Stimulated activated CD8-positive, alpha-beta memory T cell treated with anti-CD3 and anti-CD28 coated beads, Interleukin-7, amount 100 ng/mL, for 4 hours (primary cell): ENCODE results near the gene C19orf73.
"Not testable (repeated sequence)": the region's sequence is repeated elsewhere in the genome, so short reads cannot be mapped to it uniquely, and the experiment has no call there.

ENCODE experiments used
- DNase-seq, 2 donors: peaks; one replicate each; pipeline ENCODE4 v3.0.0-alpha.2; 2020; ENCODE audit warnings: low read depth in 2 of 2

C19orf73 gene

DNA sequence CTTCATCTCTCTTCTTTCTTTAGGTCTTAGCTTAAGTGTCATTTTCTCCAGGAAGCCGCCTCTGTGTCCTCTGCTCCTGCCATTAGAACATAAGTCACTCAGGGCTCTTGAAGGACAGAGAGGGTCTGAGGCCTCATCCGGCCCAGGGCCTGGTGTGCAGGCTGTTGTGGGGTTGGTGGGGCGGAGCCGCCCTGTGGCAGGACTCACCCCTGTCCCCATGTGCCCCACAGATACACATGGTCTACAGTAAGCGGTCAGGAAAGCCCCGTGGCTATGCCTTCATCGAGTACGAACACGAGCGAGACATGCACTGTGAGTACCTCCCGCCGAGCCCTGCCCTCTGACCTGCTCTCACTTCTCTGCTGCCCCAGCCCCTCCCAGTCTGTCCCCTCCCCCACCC lies 17.8 kb downstream of the C19orf73 start:
- DNase-seq, result no peak

DNA sequence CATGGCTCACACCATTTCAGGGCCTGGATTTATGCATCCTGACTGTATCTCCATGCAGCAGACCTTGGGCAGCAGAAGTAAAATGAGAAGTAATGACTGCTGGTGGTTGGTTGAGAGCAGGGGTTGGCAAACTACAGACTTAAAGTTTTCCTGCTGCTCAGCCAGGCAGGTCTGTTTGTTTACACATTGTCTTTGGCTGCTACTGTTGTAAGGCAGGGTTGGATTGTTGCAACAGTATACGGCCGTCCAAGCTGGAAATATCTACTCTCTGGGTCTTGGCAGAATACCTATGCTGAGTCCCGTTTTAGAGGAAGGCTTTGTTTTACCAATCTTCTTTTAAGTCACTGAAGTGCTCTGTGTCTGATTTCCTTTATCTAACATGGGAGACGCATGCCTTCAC lies 20.1 kb downstream of the C19orf73 start:
- DNase-seq, result no peak

DNA sequence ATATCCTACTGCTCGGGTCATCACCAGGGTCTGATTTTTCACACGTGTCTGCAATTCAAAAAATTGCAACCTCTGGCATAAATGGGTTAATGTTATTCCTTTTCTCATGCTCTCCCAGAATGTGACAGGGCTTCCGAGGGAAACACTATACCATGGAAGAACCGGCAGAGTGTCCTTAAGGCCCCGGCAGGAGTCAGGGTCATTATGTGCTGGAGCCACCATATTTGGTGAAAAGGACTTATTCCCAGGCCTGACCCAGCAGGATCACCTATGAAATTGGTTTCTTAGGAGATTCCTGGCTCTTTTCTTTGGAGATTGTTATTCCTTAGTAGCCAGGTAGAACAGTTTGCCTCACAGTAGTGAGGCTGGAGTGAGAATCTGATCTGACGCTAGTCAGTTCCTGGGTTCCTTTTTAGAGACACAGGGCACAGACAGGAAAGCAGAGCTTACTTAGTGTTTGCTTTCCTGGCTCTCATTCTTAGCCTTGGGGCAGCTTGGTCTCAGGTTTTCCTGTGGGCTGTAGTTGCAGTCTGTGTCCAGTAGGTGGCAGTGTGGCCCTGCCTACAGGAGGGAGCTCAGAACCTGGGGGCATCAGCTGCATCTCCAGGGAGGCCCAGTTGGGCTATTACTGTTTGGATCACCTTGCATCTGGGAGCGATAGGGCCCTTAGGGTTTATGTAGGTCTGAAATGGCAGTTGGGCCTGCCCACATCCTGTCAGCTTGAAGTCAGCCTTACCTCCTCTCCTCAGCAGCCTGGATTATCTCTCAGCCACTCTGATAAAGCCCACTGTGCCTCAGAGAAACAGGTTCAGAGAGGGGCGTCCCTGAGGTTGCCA lies 21.3 kb downstream of the C19orf73 start:
- peak; percentile 50 to 62 for DNase-seq

DNA sequence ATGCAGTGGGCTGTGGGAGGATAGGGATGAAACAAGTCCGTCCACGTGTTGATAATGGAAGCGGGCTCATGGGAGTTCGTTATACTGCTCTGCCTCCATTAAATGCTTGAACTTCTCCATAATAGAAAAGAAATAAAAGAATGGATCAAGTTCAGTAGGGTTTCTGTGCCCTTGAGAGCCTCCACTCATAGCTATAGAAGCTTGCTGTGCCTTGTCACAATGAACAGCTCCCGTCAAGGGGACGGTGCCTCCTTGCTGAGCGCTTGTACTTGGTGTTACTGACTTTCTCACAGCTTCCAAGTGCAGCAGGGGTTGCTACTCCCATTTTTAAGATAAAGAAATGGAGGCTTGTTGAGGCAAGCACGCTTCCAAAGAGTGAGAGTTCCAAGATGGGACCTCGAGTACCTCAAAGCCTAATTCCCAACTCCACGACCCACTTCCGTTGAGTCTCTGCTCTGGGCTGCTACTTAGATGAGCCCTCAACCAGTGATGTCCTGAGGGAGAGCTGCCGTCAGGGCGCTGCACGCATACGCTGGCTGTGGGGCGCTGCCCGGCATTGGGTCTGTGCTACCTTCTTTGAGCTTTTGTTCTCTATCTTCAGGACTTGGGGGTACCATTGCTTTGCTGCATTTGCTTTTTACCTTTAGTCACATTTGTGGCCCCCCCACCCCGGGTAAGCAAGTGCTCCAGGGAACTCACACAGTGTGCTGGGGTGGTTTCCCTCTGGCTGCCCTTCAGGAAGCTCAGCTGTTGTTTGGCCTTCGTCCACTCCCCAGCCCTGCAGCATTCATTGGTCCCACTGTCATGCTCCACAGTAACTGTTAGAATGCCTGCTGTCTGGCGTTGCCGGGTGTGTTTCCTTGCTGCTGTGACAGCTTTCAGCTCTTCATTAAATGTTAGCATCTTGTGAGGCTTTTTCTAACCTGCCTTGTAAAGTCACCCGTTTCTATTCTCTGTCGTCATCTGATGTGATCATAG lies 24.1 kb downstream of the C19orf73 start:
- no peak for DNase-seq

DNA sequence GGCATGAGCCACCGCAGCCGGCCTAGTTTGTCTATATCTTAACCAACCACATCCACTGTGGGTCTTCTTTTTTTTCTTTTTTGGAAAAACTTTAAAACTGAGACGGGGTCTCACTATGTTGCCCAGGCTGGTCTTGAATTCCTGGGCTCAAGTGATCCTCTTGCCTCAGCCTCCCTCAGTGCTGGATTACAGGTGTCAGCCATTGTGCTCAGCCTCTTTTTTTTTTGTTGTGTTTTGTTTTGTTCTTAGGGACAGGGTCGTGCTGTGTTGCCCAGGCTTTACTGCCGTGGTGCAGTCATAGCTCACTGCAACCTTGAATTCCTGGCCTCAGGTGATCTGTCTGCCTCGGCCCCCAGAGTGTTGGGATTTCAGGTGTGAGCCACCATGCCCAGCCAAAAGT lies 26.3 kb downstream of the C19orf73 start:
- no peak for DNase-seq

GRCh38 chr19:49091391-49092038 lies 27.4 kb downstream of the C19orf73 start:
- DNase-seq, result no peak

GRCh38 chr19:49086296-49086695 lies 32.6 kb downstream of the C19orf73 start:
- no peak for DNase-seq

DNA sequence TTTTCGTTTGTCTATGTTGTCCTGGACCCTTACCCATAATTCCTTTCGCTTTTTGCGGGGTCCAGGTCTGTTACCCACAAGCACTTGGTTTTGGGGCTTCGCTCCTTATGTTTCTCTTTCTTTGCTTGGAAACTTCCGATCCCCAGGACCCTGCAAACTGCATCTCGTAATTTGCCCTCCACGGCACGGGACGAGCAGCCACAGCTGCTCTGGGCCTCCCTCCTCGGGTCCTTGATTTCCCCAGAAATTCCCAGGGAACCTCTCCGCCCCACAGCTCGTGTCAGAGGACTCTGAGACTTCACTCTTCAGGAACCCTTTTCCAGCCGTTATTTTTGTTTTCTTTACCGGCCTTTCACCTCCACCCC lies 33.1 kb downstream of the C19orf73 start:
- no peak for DNase-seq

DNA sequence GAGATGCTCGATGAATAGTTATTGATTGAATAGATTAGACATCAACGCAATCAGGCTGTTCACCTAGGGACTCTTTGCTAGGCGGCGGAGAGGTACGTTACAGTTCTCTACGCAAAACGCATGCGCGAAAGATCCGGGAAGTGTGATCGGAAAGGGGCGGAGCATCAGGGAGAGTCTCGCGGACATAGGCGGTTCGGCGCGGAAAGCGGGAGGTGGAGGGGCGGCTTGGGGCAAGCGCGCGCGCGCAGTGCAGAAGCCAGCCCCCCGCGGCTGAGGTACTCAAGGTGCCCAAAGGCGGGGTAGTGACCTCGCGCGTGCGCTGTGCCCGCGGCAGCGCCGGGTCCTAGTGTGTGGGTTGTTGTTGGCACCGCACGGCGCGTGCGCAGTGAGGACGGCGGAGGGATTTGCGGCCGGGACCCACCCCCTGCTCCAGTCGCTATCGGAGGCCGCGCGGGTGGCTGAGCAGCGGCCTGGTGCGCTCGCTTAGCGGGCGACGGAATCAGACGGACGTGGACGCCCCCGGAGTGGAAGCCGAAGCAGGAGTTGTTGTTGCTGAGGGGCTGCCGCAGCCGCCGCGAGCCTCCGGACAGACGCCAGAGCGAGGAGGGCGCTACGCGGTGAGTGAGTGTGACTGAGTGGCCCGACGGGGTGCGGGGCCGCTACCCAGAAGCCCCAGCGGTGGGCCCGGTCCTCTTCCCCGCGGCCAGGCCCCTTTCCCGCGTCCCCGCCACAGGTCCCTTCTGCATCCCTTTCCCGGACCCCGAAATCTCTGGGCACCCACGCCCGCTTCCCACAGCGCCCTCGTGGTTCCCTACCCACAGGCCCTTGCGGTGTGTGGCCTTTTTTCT lies 33.7 kb downstream of the C19orf73 start, which contains the start of gene SNRNP70:
TSS of gene SNRNP70 (plus strand) at position 432 of the 848 bp plus-strand sequence. CDS start 964 bp downstream, outside the sequence.
- DNase-seq, result peak; percentile 98 to 100

DNA sequence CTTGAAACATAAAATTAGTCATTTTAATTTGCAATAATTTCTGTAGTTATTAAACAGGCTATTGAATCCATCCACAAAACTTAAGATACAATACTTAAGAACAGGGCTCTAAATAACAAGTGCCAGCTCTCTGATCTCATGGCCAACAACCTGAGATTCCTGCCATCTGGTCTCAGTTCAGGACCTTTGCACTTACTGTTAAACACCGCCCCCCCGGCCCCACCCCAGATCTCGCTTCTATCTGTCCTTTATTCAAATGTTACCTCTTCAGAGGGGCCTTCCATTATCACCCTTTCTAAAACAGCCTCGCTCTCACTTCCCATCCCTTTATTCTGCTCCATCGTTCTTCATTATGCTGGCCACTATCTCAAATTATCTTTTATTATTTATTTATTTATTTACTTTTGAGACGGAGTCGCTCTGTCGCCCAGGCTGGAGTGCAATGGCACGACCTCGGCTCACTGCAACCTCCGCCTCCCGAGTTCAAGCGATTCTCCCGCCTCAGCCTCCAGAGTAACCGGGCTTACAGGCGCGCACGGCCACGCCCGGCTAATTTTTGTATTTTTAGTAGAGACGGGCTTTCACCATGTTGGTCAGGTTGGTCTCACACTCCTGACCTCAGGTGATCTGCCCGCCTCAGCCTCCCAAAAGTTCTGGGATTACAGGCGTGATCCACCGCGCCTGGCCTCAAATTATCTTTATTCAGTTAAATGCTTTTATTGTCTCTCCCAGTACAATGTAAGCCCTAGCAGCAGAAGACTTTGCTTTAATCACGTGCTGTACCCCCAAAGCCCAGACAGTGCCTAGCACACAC lies 34.5 kb downstream of the C19orf73 start:
- no peak for DNase-seq

- no peak for DNase-seq
Observed at GRCh38 chr19:49081273-49081672, 37.7 kb downstream of the C19orf73 start.

DNA sequence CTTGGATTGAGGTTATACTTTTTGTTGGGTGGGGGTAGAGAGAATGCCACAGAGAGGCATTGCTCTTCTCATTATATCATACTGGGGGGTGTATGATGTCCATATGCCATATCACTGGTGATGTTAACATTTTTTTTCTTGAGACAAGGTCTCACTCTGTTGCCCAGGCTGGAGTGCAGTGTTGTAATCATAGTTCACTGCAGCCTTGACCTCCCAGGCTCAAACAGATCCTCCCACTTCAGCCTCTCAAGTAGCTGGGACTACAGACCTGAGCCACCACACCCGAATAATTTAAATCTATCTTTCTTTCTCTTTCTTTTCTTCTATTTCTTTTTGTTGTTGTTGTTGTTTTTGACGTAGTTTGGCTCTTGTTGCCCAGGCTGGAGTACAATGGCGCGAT lies 38.6 kb downstream of the C19orf73 start:
- DNase-seq, result no peak

DNA sequence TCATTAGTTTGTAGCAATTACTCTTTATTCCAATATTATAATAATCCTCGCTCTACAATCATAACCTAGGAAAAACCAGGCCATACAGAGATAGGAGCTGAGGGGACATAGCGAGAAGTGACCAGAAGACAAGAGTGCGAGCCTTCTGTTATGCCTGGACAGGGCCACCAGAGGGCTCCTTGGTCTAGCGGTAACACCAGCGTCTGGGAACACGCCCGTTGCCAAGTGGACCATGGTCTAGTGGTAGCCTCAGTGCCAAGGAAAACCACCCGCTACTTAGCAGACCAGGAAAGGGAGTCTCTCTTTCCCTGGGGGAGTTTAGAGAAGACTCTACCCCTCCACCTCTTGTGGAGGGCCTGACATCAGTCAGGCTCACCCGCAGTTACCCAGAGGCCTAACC lies 44.1 kb downstream of the C19orf73 start:
- not testable (repeated sequence) for DNase-seq

DNA sequence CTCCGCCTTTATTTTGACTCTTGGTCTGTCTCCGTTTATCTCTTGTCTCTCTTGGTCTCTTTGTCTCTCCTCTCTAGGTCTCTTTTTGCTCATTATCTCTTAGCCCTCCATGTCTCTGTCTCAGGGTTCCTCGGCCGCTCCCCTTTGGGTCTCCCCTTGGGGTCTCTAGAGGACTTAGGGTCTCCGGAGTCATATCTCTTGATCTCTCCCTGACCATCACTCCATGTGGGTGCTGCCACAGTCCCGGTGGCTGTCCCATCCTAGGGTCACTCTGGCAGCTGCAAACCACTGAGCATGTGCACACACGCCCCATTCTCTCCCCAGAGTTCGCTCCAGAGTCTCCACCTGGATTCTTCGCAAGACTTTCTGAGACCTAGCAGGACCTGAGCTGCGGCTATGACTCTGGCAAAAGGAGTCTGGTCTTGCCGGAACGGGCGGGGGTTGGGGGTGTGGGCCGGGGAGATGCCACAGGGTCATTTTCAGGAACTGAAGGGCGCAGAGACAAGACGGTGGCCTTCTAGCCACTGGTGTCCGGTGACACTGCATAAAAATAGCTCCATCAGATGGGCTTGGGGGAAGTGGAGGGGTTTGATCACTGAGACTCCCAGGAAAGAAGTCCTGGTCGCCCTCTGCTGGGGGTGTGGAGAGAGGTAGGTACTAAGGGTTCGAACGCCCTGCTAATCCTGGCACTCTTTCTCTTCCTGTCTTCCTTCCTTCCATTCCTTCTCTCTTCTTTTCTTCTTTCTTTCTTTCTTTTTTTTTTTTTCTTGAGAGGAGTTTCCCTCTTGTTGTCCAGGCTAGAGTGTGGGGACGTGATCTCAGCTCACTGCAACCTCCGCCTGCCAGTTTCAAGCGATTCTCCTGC lies 45.2 kb downstream of the C19orf73 start:
- DNase-seq, result no peak

DNA sequence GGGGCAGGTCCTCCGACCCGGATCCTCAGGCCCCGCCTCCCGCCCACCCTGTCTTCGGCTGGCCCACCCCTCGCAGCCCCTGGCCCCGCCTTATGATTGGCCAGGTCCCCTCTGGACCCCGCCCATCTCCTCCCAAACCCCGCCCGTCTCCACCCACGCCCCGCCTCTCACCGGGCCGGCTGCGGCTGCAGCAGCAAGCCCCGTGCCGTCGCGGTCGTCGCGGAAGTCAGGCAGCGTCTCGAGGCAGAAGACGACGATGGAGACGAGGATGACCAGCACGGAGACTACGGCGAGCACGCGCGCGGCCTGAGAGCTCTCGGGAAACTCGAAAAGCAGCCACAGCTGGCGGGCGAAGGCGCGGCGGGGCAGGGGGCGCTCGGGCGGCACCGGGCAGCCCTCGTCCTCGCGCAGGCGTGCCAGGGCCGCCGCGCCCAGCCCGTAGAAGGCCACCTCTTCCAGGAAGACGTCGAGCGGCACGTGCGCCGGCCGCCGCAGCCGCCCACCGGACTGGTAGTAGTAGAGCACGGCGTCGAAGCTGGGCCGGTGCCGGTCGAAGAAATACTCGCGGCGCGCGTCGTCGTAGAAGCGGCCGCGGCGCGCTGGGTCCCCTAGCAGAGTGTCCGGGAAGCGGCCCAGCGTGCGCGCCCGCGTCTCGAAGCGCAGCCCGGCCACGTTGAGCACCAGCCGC lies 46.9 kb downstream of the C19orf73 start:
- peak in 1 of 2 donors; percentile 20 for DNase-seq

- DNase-seq, result no peak
Observed at GRCh38 chr19:49070416-49070815, 48.5 kb downstream of the C19orf73 start.

DNA sequence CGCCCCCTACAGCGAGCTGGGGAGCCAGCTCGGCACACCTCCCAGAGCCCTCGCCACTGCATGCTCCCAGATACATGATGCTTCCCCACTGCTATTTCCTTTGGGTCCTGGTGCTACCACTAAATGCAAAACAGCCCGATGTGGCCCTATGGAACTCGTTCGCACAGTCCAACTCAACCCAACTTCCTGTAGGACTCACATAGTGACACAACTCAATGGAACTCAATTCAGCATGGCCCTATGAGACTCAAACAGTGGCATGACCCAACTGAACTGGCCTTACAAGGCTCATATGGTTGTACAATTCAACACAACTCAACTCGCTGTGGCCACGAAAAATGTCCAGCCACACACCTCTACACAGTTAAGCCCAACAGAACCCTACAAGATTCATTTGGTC lies 49.9 kb downstream of the C19orf73 start:
- no peak for DNase-seq
